Progenitor cell of endocrine pancreas (in vitro differentiated cells): ENCODE measurements around the gene ITGB1. TPM values are rescaled to one million over a fixed set of nuclear protein-coding genes. Genes with fewer than 3 reads are reported as not detected.

Source experiments
- DNase-seq: peaks from one replicate; pipeline ENCODE4 v3.0.0; 2021; ENCODE audit warnings: low spot score; ENCODE audit not compliant: unreplicated experiment
- H3K27ac Mint-ChIP-seq: 2 replicates; pipeline ENCODE4 v1.8.0; 2021; ENCODE audit warnings: mild to moderate bottlenecking, moderate library complexity, mixed read lengths
- H3K27me3 Mint-ChIP-seq: 2 replicates; pipeline ENCODE4 v1.8.0; 2021; ENCODE audit warnings: mixed read lengths
- H3K36me3 Mint-ChIP-seq: 2 replicates; pipeline ENCODE4 v1.8.0; 2022; ENCODE audit warnings: mixed read lengths; ENCODE audit not compliant: insufficient read depth
- H3K4me1 Mint-ChIP-seq: 2 replicates; pipeline ENCODE4 v1.8.0; 2021; ENCODE audit warnings: low read depth, mixed read lengths
- H3K4me3 Mint-ChIP-seq: 2 replicates; pipeline ENCODE4 v1.8.0; 2021; ENCODE audit warnings: low read depth, mild to moderate bottlenecking, moderate library complexity, mixed read lengths
- H3K9me3 Mint-ChIP-seq: 2 replicates; pipeline ENCODE4 v1.8.0; 2021; ENCODE audit warnings: low read depth, mixed read lengths
- total RNA-seq: library from RNA; stranded (reverse); gene quantifications from 2 replicates; pipeline ENCODE4 v1.2.1, GENCODE V29; 2021
- TF ChIP-seq, protein P1 (sequence below): fragments of 200-600 bp; sonication (generic); IDR thresholded peaks from one replicate; pipeline ENCODE4 v1.5.0; 2021; ENCODE audit warnings: antibody characterized with exemption, mild to moderate bottlenecking; ENCODE audit not compliant: unreplicated experiment

ITGB1 gene
- total RNA-seq, 1 donor from 2014 or later: 382 TPM

- no peak for DNase-seq
- Mint-ChIP-seq H3K4me3 (no peak overlapping the region), H3K36me3 (peaks cover 1% of the 10 kb centered on the region), H3K9me3 (no peaks in the 10 kb centered on the region), H3K27me3 (no peaks in the 10 kb centered on the region), H3K4me1 (peaks cover 76% of the 10 kb centered on the region), H3K27ac (no peak overlapping the region)
- TF ChIP-seq, protein P1, sequence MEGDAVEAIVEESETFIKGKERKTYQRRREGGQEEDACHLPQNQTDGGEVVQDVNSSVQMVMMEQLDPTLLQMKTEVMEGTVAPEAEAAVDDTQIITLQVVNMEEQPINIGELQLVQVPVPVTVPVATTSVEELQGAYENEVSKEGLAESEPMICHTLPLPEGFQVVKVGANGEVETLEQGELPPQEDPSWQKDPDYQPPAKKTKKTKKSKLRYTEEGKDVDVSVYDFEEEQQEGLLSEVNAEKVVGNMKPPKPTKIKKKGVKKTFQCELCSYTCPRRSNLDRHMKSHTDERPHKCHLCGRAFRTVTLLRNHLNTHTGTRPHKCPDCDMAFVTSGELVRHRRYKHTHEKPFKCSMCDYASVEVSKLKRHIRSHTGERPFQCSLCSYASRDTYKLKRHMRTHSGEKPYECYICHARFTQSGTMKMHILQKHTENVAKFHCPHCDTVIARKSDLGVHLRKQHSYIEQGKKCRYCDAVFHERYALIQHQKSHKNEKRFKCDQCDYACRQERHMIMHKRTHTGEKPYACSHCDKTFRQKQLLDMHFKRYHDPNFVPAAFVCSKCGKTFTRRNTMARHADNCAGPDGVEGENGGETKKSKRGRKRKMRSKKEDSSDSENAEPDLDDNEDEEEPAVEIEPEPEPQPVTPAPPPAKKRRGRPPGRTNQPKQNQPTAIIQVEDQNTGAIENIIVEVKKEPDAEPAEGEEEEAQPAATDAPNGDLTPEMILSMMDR: no peak
These were observed 5.9 kb downstream of the ITGB1 start for GRCh38 chr10:32952094-32952493.

DNA sequence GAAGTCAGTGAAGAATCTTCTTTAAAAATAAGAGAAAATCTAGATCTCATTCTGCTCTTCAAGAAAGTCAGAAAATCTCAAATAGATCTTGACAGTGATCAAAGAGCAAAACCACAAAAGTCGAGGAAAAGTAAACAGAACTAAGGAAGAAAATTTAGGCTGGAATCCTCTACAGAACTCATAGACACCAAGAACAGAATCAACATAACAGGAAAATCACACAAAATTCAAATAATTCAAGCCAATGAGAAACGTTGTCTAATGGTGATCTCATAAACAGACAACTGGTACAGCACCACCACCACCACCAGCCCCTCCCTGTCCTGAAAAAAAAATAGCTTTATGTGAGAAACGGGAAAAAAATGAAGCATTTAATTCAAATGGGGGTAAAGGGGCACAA, 6.9 kb downstream of the ITGB1 start:
- peaks cover 75% of the 10 kb centered on the region for H3K4me1 Mint-ChIP-seq
- H3K9me3 Mint-ChIP-seq: no peaks in the 10 kb centered on the region

DNA sequence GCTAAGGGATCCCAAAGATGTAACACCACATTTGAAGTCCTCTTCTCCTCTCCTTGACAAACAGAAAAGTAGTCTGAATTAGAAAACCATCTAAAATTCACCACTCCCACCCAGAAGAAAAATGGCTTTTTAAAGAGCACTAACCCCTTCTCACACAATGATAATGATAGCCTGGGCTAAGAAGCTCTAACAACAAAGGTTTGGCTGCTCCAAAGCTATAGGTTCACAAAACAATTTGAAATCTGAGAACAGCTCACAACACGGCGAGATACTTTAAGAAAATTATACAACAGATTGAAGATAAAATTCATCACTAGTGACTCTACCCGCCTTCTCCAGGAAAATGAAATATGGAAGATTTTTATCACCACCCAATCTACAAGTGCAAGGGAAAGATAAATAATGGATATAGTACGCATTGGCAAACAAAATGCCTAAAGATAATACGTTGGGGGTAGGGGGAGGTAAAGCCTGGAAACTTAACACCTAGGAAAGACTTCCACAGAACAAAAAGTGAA, 7.4 kb downstream of the ITGB1 start:
- no peaks in the 10 kb centered on the region for H3K9me3 Mint-ChIP-seq
- H3K4me3 Mint-ChIP-seq: peak overlapping the region; percentile 54
- TF ChIP-seq, protein P1: no peak
- no peak for DNase-seq
- no peaks in the 10 kb centered on the region for H3K27me3 Mint-ChIP-seq
- peaks cover 74% of the 10 kb centered on the region for H3K4me1 Mint-ChIP-seq
- peak overlapping the region; percentile 79 for H3K27ac Mint-ChIP-seq
- H3K36me3 Mint-ChIP-seq: peaks cover 1% of the 10 kb centered on the region

More for the DNA sequence above, 6.9 kb downstream of the ITGB1 start:
- no peak for DNase-seq
- peak overlapping the region; percentile 79 for H3K27ac Mint-ChIP-seq
- H3K4me3 Mint-ChIP-seq: peak overlapping the region; percentile 54
- peaks cover 1% of the 10 kb centered on the region for H3K36me3 Mint-ChIP-seq
- H3K27me3 Mint-ChIP-seq: no peaks in the 10 kb centered on the region
- TF ChIP-seq, protein P1: no peak

- Mint-ChIP-seq H3K9me3 (peaks cover 3% of the 10 kb centered on the region), H3K4me3 (no peak overlapping the region), H3K27ac (no peak overlapping the region), H3K4me1 (peaks cover 63% of the 10 kb centered on the region), H3K27me3 (no peaks in the 10 kb centered on the region), H3K36me3 (peaks cover 3% of the 10 kb centered on the region)
- TF ChIP-seq, protein P1: no peak
- DNase-seq: no peak
These were observed 8.8 kb downstream of the ITGB1 start for GRCh38 chr10:32949221-32949678.

- peaks cover 61% of the 10 kb centered on the region for H3K4me1 Mint-ChIP-seq
- H3K27ac Mint-ChIP-seq: peak overlapping the region; percentile 51
- peaks cover 3% of the 10 kb centered on the region for H3K9me3 Mint-ChIP-seq
- peaks cover 4% of the 10 kb centered on the region for H3K36me3 Mint-ChIP-seq
- no peak for DNase-seq
- no peaks in the 10 kb centered on the region for H3K27me3 Mint-ChIP-seq
- H3K4me3 Mint-ChIP-seq: no peak overlapping the region
- TF ChIP-seq, protein P1: no peak
These were observed 9.6 kb downstream of the ITGB1 start for GRCh38 chr10:32948451-32948850.
